Trophoblast cell (in vitro differentiated cells and primary cell): Measurements from ENCODE around the gene KIF25.
A peak's percentile ranks its signal among the peaks of the same experiment; 100 is the strongest.

Source experiments
- DNase-seq, 2 donors: peaks; one replicate each; pipeline ENCODE4 v3.0.0-alpha.2; 2016
- H2AFZ ChIP-seq: 2 replicates; pipeline ENCODE4 v1.6.1; 2013; ENCODE audit warnings: low read length, moderate library complexity, mild to moderate bottlenecking; ENCODE audit not compliant: insufficient read depth, poor library complexity
- H2AK5ac ChIP-seq: 2 replicates; pipeline ENCODE4 v1.6.1; 2013; ENCODE audit warnings: mild to moderate bottlenecking, low read length
- H2BK120ac ChIP-seq: 2 replicates; pipeline ENCODE4 v1.6.1; 2013; ENCODE audit warnings: low read length, mild to moderate bottlenecking, moderate library complexity; ENCODE audit not compliant: insufficient read depth, poor library complexity
- H2BK12ac ChIP-seq: 2 replicates; pipeline ENCODE4 v1.6.1; 2013; ENCODE audit warnings: mild to moderate bottlenecking, low read length, moderate library complexity
- H2BK5ac ChIP-seq: 2 replicates; pipeline ENCODE4 v1.6.1; 2013; ENCODE audit warnings: low read length, low read depth, moderate library complexity, mild to moderate bottlenecking; ENCODE audit not compliant: poor library complexity
- H3K14ac ChIP-seq: 2 replicates; pipeline ENCODE4 v1.6.1; 2013; ENCODE audit warnings: mild to moderate bottlenecking, low read length
- H3K18ac ChIP-seq: 2 replicates; pipeline ENCODE4 v1.6.1; 2013; ENCODE audit warnings: mild to moderate bottlenecking, low read length
- H3K23ac ChIP-seq: 2 replicates; pipeline ENCODE4 v1.6.1; 2013; ENCODE audit warnings: low read length
- H3K27ac ChIP-seq: 2 replicates; pipeline ENCODE4 v1.5.1; 2013; ENCODE audit warnings: low read depth, mild to moderate bottlenecking, inconsistent platforms, low read length, moderate library complexity
- H3K27me3 ChIP-seq: 2 replicates; pipeline ENCODE4 v1.6.1; 2013; ENCODE audit warnings: inconsistent platforms, mild to moderate bottlenecking, low read length, moderate library complexity; ENCODE audit not compliant: insufficient read depth
- H3K36me3 ChIP-seq, 2 experiments: 1 replicate in 1 of 2; 2 replicates in 1 of 2; pipeline ENCODE4 v1.6.1; 2013; ENCODE audit warnings: low read length in 2 of 2, mild to moderate bottlenecking in 2 of 2, moderate library complexity in 1 of 2; ENCODE audit not compliant: insufficient read depth in 2 of 2, control insufficient read depth in 1 of 2
- H3K4ac ChIP-seq: 2 replicates; pipeline ENCODE4 v1.6.1; 2013; ENCODE audit warnings: low read depth, mild to moderate bottlenecking, low read length, moderate library complexity
- H3K4me1 ChIP-seq, 2 experiments: 1 replicate in 1 of 2; 2 replicates in 1 of 2; pipeline ENCODE4 v1.6.1; 2013; ENCODE audit warnings: low read length in 2 of 2, mild to moderate bottlenecking in 2 of 2, moderate library complexity in 1 of 2; ENCODE audit not compliant: insufficient read depth in 2 of 2, control insufficient read depth in 1 of 2
- H3K4me2 ChIP-seq: 2 replicates; pipeline ENCODE4 v1.6.1; 2013; ENCODE audit warnings: inconsistent platforms, mild to moderate bottlenecking, low read length, moderate library complexity
- H3K4me3 ChIP-seq: 2 replicates; pipeline ENCODE4 v1.5.1; 2013; ENCODE audit warnings: mild to moderate bottlenecking, low read depth, low read length, inconsistent platforms
- H3K79me1 ChIP-seq: one replicate; pipeline ENCODE4 v1.6.1; 2013; ENCODE audit warnings: low read length
- H3K79me2 ChIP-seq: 2 replicates; pipeline ENCODE4 v1.6.1; 2013; ENCODE audit warnings: low read length, mild to moderate bottlenecking; ENCODE audit not compliant: control insufficient read depth, insufficient read depth, poor library complexity
- H3K9ac ChIP-seq: 2 replicates; pipeline ENCODE4 v1.6.1; 2013; ENCODE audit warnings: mild to moderate bottlenecking, low read length
- H3K9me3 ChIP-seq: 2 replicates; pipeline ENCODE4 v1.6.1; 2013; ENCODE audit warnings: low read depth, mild to moderate bottlenecking, control low read depth, inconsistent platforms, low read length; ENCODE audit not compliant: insufficient read depth
- H4K12ac ChIP-seq: 2 replicates; pipeline ENCODE4 v1.6.1; 2013; ENCODE audit warnings: low read depth, mild to moderate bottlenecking, low read length, moderate library complexity
- H4K8ac ChIP-seq: 2 replicates; pipeline ENCODE4 v1.6.1; 2013; ENCODE audit warnings: low read depth, mild to moderate bottlenecking, low read length, moderate library complexity
- H4K91ac ChIP-seq: one replicate; pipeline ENCODE4 v1.6.1; 2013; ENCODE audit warnings: low read depth, mild to moderate bottlenecking, low read length, moderate library complexity
- whole genome bisulfite sequencing: extraction: QIAGEN DNeasy Blood & Tissue Kit; methylation state at CpG from one replicate; pipeline ENCODE4 v1.1.7; 2013; ENCODE audit warnings: missing lambda C conversion rate; ENCODE audit not compliant: insufficient read length, insufficient coverage; ENCODE audit errors: extremely low coverage; 5-methylcytosine and 5-hydroxymethylcytosine counted together

KIF25 gene

DNA sequence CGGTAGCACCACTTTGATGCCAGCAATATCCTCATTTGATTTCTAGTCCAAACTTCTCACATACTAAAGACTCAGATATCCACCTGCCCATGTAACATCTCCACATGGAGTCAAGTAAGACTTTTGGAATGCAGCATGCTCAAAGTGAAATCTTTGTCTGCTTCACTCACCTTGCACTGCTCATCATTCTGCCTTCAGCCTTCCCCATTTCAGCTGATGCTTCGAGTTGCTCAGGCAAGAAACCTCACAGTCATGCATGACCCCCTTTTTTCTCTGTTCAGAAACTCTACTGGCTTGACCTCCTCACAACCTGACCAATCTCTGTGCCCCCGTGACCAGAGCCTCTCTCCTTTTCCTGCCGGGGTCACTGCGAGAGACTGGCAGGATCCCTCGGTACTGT is 41.0 kb upstream of the KIF25 start:
- WGBS: no CpG with 5 or more reads among the region's 6 CpGs
- H3K79me2 ChIP-seq: no peaks in the 10 kb centered on the region

DNA sequence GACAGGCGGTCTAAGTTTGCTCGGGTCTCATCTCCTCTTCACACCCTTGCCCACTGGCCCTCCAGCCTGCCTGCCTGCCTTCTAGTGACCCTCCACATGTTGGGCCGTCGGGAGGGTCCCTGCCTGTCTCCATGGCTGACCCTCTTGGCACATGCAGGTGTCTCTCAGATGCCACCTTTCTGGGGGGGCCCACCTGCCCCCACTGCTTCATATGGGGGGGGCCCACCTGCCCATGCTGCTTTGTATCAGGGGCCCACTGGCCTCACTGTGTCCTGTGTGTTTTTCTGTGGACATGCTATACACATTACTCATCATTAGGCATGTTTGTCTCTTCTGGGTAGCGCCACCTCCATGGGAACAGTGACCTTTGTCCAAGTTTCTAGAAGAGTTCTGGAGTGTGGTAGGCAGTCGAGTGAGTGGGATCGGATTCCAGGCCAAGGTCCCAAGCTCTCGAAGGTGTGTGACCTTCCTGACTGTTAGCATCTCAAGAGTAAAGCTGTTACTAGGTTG is 40.4 kb upstream of the KIF25 start:
- Histone ChIP-seq H2BK5ac (peak overlapping the region; percentile 13), H3K4me1 (peaks cover 13 to 14% of the 10 kb centered on the region in 2 experiments), H4K12ac (no peak overlapping the region), H3K79me1 (peaks cover 6% of the 10 kb centered on the region), H2AFZ (no peak overlapping the region), H3K4me3 (no peak overlapping the region), H3K18ac (peak overlapping the region; percentile 42), H3K36me3 (peaks cover 11 to 12% of the 10 kb centered on the region in 2 experiments), H3K9me3 (no peaks in the 10 kb centered on the region), H3K9ac (no peak overlapping the region), H3K79me2 (no peaks in the 10 kb centered on the region), H3K4ac (peak overlapping the region; percentile 21), H3K27ac (no peak overlapping the region), H4K8ac (no peak overlapping the region), H3K14ac (no peak overlapping the region), H3K23ac (no peak overlapping the region), H2AK5ac (no peak overlapping the region), H2BK12ac (no peak overlapping the region), H3K27me3 (no peaks in the 10 kb centered on the region), H2BK120ac (no peak overlapping the region), H3K4me2 (peak overlapping the region; percentile 14), H4K91ac (no peak overlapping the region)
- WGBS: no CpG with 5 or more reads among the region's 8 CpGs
- DNase-seq: peak; percentile 45 to 73

More for the DNA sequence above, 41.0 kb upstream of the KIF25 start:
- H3K27ac ChIP-seq: no peak overlapping the region
- no peak overlapping the region for H2AK5ac ChIP-seq
- peaks cover 6% of the 10 kb centered on the region for H3K79me1 ChIP-seq
- H3K4me3 ChIP-seq: no peak overlapping the region
- H4K91ac ChIP-seq: no peak overlapping the region
- no peak overlapping the region for H3K4ac ChIP-seq
- H3K4me2 ChIP-seq: no peak overlapping the region
- no peaks in the 10 kb centered on the region for H3K9me3 ChIP-seq
- no peak overlapping the region for H2AFZ ChIP-seq
- H3K14ac ChIP-seq: no peak overlapping the region
- H4K12ac ChIP-seq: no peak overlapping the region
- H2BK120ac ChIP-seq: no peak overlapping the region
- no peaks in the 10 kb centered on the region for H3K27me3 ChIP-seq
- peaks cover 14 to 18% of the 10 kb centered on the region in 2 experiments for H3K36me3 ChIP-seq
- H4K8ac ChIP-seq: no peak overlapping the region
- peaks cover 13 to 14% of the 10 kb centered on the region in 2 experiments for H3K4me1 ChIP-seq
- H2BK12ac ChIP-seq: no peak overlapping the region
- no peak overlapping the region for H3K23ac ChIP-seq
- DNase-seq: no peak
- no peak overlapping the region for H2BK5ac ChIP-seq
- H3K18ac ChIP-seq: no peak overlapping the region
- H3K9ac ChIP-seq: no peak overlapping the region

DNA sequence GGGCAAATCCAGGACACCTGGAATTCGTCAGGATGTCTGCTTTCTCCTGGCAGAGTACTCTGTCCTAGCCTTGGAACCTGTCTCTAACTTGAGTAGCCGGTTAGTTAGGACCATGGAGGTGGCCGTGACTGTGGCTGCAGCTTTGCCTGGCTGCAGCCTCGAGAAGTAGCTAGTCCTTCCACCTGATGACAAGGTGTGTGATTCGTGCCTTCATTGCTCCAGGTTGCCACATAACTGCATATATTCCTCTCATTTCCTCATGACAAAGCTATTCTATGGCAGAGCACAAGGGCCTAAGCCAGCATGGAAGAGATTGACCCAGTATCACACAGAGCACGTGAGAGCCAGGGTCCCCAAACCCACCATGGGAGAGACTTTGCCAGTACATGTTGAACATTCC is 39.8 kb upstream of the KIF25 start:
- no peak overlapping the region for H3K4me3 ChIP-seq
- H3K79me2 ChIP-seq: no peaks in the 10 kb centered on the region
- no peak overlapping the region for H2AK5ac ChIP-seq
- H3K27me3 ChIP-seq: no peaks in the 10 kb centered on the region
- peak overlapping the region; percentile 5 for H3K14ac ChIP-seq
- peak overlapping the region; percentile 27 for H4K8ac ChIP-seq
- no peak overlapping the region for H4K12ac ChIP-seq
- peaks cover 13 to 14% of the 10 kb centered on the region in 2 experiments for H3K4me1 ChIP-seq
- H4K91ac ChIP-seq: no peak overlapping the region
- WGBS: no CpG with 5 or more reads among the region's 6 CpGs
- no peak overlapping the region for H3K4me2 ChIP-seq
- peak; percentile 28 to 81 for DNase-seq
- H3K4ac ChIP-seq: no peak overlapping the region
- no peak overlapping the region for H3K9ac ChIP-seq
- H2BK5ac ChIP-seq: peak overlapping the region; percentile 22
- H3K27ac ChIP-seq: peak overlapping the region; percentile 21
- H3K23ac ChIP-seq: no peak overlapping the region
- H3K36me3 ChIP-seq: peaks cover 14% of the 10 kb centered on the region in 2 experiments
- H3K9me3 ChIP-seq: no peaks in the 10 kb centered on the region
- peak overlapping the region; percentile 37 for H3K18ac ChIP-seq
- no peak overlapping the region for H2BK12ac ChIP-seq
- H2BK120ac ChIP-seq: peak overlapping the region; percentile 20
- no peak overlapping the region for H2AFZ ChIP-seq
- peaks cover 6% of the 10 kb centered on the region for H3K79me1 ChIP-seq

DNA sequence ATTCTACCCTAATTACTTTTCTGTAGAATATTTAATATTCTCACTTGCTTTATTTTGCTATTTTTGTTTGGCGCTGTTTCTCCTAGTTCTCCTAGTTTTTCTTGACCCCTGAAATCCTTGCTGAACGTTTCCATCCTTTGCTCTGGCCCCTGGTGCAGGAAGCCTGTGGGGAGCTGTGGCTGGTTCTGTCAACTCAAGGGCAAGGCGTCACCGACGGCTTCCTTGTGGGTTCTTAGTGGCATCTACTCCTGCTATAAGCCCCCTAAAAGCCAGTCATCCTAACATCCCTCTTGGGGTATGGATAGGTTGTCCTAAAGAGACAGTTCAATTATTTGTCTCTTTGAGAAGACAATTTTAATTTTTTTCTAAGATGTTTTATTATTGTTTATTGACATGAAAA is 36.9 kb upstream of the KIF25 start:
- no CpG with 5 or more reads among the region's 5 CpGs for WGBS
- Histone ChIP-seq H4K91ac (no peak overlapping the region), H3K18ac (no peak overlapping the region), H3K4me1 (peaks cover 13 to 14% of the 10 kb centered on the region in 2 experiments), H2AK5ac (no peak overlapping the region), H3K9ac (no peak overlapping the region), H3K27ac (no peak overlapping the region), H3K4me2 (no peak overlapping the region), H4K8ac (no peak overlapping the region), H2BK5ac (no peak overlapping the region), H3K4me3 (no peak overlapping the region), H3K79me2 (no peaks in the 10 kb centered on the region), H2BK120ac (no peak overlapping the region), H2BK12ac (no peak overlapping the region), H2AFZ (no peak overlapping the region), H3K23ac (no peak overlapping the region), H3K36me3 (peaks cover 20 to 24% of the 10 kb centered on the region in 2 experiments), H3K9me3 (no peaks in the 10 kb centered on the region), H3K27me3 (no peaks in the 10 kb centered on the region), H3K79me1 (peaks cover 6% of the 10 kb centered on the region), H3K14ac (no peak overlapping the region), H3K4ac (no peak overlapping the region), H4K12ac (no peak overlapping the region)
- no peak for DNase-seq
